ENCODE data around the gene ZNF622.
"Not testable (repeated sequence)": the region's sequence is repeated elsewhere in the genome, so short reads cannot be mapped to it uniquely, and the experiment has no call there.

The ZNF622 gene

GRCh38 chr5:16436065-16436682 lies 29.4 kb downstream of the ZNF622 start:
- H3K9me3 Mint-ChIP-seq, DNase-seq, CTCF ChIA-PET, H3K27me3 Mint-ChIP-seq, H3K27ac Mint-ChIP-seq, H3K4me1 Mint-ChIP-seq, H3K4me3 Mint-ChIP-seq, H3K36me3 Mint-ChIP-seq: not testable (repeated sequence)

DNA sequence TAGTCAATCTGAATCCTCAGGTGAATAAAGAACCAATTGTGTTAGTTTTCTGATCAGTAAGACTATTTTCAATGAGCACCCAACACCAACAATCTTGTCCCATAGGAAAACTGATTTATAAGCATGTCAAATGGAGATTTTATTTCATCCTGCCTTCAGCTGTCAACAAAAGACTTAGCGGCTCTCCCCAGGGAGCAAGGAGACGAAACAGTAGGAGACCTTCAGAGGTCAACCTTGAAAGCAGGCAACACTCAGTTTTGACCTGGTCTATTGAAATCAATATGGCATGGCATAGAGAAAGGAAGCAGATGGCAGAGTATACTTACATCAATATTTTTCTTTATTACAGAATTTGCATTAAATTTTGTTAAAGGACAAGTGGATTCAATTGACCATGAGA lies 34.1 kb downstream of the ZNF622 start:
- Mint-ChIP-seq H3K9me3 (no peaks in the 10 kb centered on the region), H3K27ac (no peak overlapping the region), H3K4me3 (no peak overlapping the region), H3K4me1 (no peaks in the 10 kb centered on the region), H3K27me3 (peaks cover 11% of the 10 kb centered on the region), H3K36me3 (no peaks in the 10 kb centered on the region)
- no peak for DNase-seq
- CTCF ChIA-PET = no interaction called here

GRCh38 chr5:16430349-16431089 lies 35.1 kb downstream of the ZNF622 start:
- H3K27ac Mint-ChIP-seq = no peak overlapping the region
- CTCF ChIA-PET = no interaction called here

GRCh38 chr5:16428359-16428758 lies 37.2 kb downstream of the ZNF622 start:
- H3K27me3 Mint-ChIP-seq = peaks cover 7% of the 10 kb centered on the region
- CTCF ChIA-PET = interaction anchor here (0.6 to 1.0 kb wide), 2 partner anchors 9 to 1908 kb away, joined by 3 read pairs; no protein-coding TSS in a partner anchor

More at GRCh38 chr5:16430349-16431089, 35.1 kb downstream of the ZNF622 start:
- Mint-ChIP-seq H3K36me3 (no peaks in the 10 kb centered on the region), H3K9me3 (no peaks in the 10 kb centered on the region), H3K4me1 (no peaks in the 10 kb centered on the region), H3K27me3 (peaks cover 11% of the 10 kb centered on the region), H3K4me3 (no peak overlapping the region)
- no peak for DNase-seq

GRCh38 chr5:16427587-16427986 lies 38.0 kb downstream of the ZNF622 start:
- CTCF ChIA-PET = interaction anchor here (0.6 to 1.1 kb wide), 3 partner anchors 10 to 158 kb away, joined by 3 read pairs; no protein-coding TSS in a partner anchor
- DNase-seq = no peak
- H3K27ac Mint-ChIP-seq = no peak overlapping the region
- H3K4me1 Mint-ChIP-seq = no peaks in the 10 kb centered on the region
- peaks cover 7% of the 10 kb centered on the region for H3K27me3 Mint-ChIP-seq
- no peak overlapping the region for H3K4me3 Mint-ChIP-seq
- H3K36me3 Mint-ChIP-seq = no peaks in the 10 kb centered on the region
- H3K9me3 Mint-ChIP-seq = no peaks in the 10 kb centered on the region

More at GRCh38 chr5:16428359-16428758, 37.2 kb downstream of the ZNF622 start:
- Mint-ChIP-seq H3K4me1 (no peaks in the 10 kb centered on the region), H3K36me3 (no peaks in the 10 kb centered on the region), H3K4me3 (no peak overlapping the region), H3K27ac (no peak overlapping the region), H3K9me3 (no peaks in the 10 kb centered on the region)
- no peak for DNase-seq

GRCh38 chr5:16418471-16418922 lies 47.1 kb downstream of the ZNF622 start:
- DNase-seq = no peak
- Mint-ChIP-seq H3K27me3 (peaks cover 7% of the 10 kb centered on the region), H3K4me3 (no peak overlapping the region), H3K36me3 (no peaks in the 10 kb centered on the region), H3K9me3 (no peaks in the 10 kb centered on the region), H3K27ac (no peak overlapping the region), H3K4me1 (no peaks in the 10 kb centered on the region)
- CTCF ChIA-PET = no interaction called here

DNA sequence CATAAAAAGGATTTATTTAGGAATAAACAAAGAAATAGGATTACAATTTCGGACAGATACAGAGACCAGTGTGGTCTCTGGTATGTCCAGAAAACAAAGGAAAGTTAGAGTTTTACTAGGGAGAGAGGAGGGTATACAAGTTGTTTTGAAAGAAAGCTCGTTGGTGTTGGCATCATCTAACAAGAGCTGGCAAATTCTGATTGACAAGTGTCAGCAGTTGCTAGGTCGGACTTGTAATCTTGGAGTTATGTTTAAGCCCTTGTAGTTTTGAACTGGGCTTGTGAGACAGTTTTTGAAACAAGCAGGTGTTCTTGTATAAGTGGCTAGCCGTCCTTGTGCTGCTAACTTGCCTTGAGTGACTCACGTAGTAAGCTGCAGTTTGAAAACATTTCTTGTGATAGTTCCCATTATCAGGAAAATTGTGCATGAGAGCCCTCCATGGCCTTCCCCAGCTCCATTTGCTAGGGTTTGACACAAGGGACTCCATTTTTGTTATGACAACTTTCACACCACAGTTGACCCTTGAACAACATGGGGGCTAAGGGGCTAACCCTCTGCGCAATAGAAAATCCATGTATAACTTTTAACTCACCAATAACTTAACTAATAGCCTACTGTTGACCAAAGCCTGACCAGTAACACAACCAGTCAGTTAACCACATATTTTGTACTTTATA lies 48.1 kb downstream of the ZNF622 start:
- CTCF ChIA-PET = no interaction called here
- H3K27ac Mint-ChIP-seq = no peak overlapping the region
- no peaks in the 10 kb centered on the region for H3K9me3 Mint-ChIP-seq
- H3K4me3 Mint-ChIP-seq = no peak overlapping the region
- no peaks in the 10 kb centered on the region for H3K4me1 Mint-ChIP-seq
- H3K27me3 Mint-ChIP-seq = peaks cover 7% of the 10 kb centered on the region
- no peaks in the 10 kb centered on the region for H3K36me3 Mint-ChIP-seq
- DNase-seq = no peak

DNA sequence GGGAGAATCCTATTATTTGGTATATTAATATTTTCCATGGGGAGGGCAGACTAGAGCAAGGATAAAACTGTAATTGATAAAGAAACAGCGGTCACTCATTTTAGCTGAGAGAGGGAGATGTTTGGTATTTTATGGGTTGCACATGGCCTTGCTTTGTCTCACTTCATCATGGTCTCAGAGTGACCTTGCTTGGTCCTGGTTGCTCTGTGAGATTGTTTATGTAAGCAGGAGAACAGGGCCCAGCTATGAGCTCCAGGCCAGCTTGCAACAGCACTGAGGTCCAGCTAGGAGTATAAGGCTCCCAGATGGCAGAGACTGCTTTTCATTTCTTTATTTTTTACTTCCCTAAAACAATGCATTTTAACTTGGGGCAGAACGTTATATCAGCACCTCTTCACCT lies 50.7 kb downstream of the ZNF622 start:
- DNase-seq = no peak
- Mint-ChIP-seq H3K27ac (no peak overlapping the region), H3K36me3 (no peaks in the 10 kb centered on the region), H3K4me1 (no peaks in the 10 kb centered on the region), H3K27me3 (no peaks in the 10 kb centered on the region), H3K9me3 (no peaks in the 10 kb centered on the region), H3K4me3 (no peak overlapping the region)
- CTCF ChIA-PET = no interaction called here

GRCh38 chr5:16413166-16413860 lies 52.3 kb downstream of the ZNF622 start:
- H3K9me3 Mint-ChIP-seq = no peaks in the 10 kb centered on the region
- DNase-seq = no peak
- no peaks in the 10 kb centered on the region for H3K27me3 Mint-ChIP-seq
- CTCF ChIA-PET = no interaction called here
- H3K4me3 Mint-ChIP-seq = no peak overlapping the region
- no peaks in the 10 kb centered on the region for H3K36me3 Mint-ChIP-seq
- no peak overlapping the region for H3K27ac Mint-ChIP-seq
- no peaks in the 10 kb centered on the region for H3K4me1 Mint-ChIP-seq

DNA sequence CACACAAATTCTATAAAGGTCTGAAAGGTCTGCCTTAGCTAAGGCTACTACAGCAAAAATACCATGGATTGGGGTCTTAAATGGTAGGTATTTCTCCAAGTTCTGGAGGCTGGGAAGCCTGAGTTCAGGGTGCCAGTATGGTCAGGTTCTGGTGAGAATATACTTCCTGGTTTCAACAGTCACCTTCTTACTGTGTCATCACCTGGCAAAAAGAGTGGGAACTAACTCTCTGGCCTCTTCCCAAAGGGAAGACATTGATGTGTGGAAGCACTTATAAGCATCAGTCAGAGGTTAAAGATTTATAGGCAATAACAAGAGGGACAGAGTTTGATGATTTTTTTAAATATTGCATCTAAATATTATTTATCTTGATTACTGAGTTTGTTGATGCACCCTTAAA lies 53.0 kb downstream of the ZNF622 start:
- no peaks in the 10 kb centered on the region for H3K9me3 Mint-ChIP-seq
- H3K27me3 Mint-ChIP-seq = no peaks in the 10 kb centered on the region
- CTCF ChIA-PET = no interaction called here
- no peak overlapping the region for H3K27ac Mint-ChIP-seq
- H3K36me3 Mint-ChIP-seq = no peaks in the 10 kb centered on the region
- H3K4me3 Mint-ChIP-seq = no peak overlapping the region
- H3K4me1 Mint-ChIP-seq = no peaks in the 10 kb centered on the region
- DNase-seq = no peak

DNA sequence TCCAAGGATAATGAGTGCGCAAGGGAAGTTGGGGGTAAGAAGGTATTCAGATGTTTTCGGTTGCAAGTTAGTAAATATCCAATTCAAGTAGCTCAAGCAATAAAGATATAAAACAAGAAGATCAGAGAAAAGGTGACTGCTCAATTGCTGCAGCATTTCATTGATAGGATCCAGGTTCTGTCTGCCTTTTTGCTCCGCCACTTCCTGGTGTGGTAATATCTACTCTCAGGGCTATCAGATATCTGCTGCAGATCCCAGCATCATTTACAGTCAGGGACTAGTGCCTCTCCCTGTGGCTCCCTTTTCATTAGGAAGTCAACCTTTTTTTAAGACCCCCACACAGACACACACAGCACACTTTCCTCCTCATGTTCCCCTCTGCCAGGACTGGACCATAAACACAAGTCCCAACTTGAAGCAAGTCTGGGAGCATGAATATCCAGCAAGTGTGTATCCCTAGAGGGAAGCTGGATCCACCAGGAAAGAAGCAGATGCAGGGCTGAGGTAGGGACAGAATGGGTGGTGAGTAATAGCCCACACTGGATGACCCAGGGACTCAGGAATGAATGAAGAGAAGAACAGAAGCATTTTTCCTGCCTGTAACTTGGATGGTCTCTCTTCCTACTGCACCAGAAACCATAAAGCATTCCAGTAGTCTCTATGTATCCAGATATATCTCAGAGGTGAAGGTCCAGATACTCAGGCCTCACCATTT lies 53.7 kb downstream of the ZNF622 start:
- Mint-ChIP-seq H3K4me3 (no peak overlapping the region), H3K27ac (no peak overlapping the region), H3K9me3 (no peaks in the 10 kb centered on the region), H3K36me3 (no peaks in the 10 kb centered on the region), H3K27me3 (no peaks in the 10 kb centered on the region), H3K4me1 (no peaks in the 10 kb centered on the region)
- no peak for DNase-seq
- CTCF ChIA-PET = no interaction called here

- no peak overlapping the region for H3K27ac Mint-ChIP-seq
- no peak for DNase-seq
- no peaks in the 10 kb centered on the region for H3K4me1 Mint-ChIP-seq
- no peaks in the 10 kb centered on the region for H3K9me3 Mint-ChIP-seq
- no peak overlapping the region for H3K4me3 Mint-ChIP-seq
- CTCF ChIA-PET = no interaction called here
- H3K27me3 Mint-ChIP-seq = no peaks in the 10 kb centered on the region
- H3K36me3 Mint-ChIP-seq = no peaks in the 10 kb centered on the region
Observed at GRCh38 chr5:16411235-16411634, 54.4 kb downstream of the ZNF622 start.

GRCh38 chr5:16410338-16410737 lies 55.3 kb downstream of the ZNF622 start:
- Mint-ChIP-seq H3K27me3 (no peaks in the 10 kb centered on the region), H3K27ac (no peak overlapping the region), H3K36me3 (no peaks in the 10 kb centered on the region), H3K9me3 (no peaks in the 10 kb centered on the region), H3K4me1 (no peaks in the 10 kb centered on the region), H3K4me3 (no peak overlapping the region)
- DNase-seq = no peak
- CTCF ChIA-PET = no interaction called here

- Mint-ChIP-seq H3K9me3 (no peaks in the 10 kb centered on the region), H3K4me3 (no peak overlapping the region), H3K27ac (no peak overlapping the region), H3K36me3 (no peaks in the 10 kb centered on the region), H3K27me3 (no peaks in the 10 kb centered on the region), H3K4me1 (no peaks in the 10 kb centered on the region)
- CTCF ChIA-PET = no interaction called here
- no peak for DNase-seq
Observed at GRCh38 chr5:16406630-16407029, 59.0 kb downstream of the ZNF622 start.

All from activated naive CD4-positive, alpha-beta T cell treated with anti-CD3 and anti-CD28 coated beads, Interleukin-2, amount 10 ng/mL, durations not matched to agents 7 days and 5 days (primary cell).